Measurements from ENCODE around the gene EXOC4. TPM values are rescaled to one million over a fixed set of nuclear protein-coding genes. Genes with fewer than 3 reads are reported as not detected.

Gene EXOC4
- total RNA-seq, 4 donors from 2014 or later: 30.7 to 62.4 (median 40.4) TPM

- Histone ChIP-seq H3K27me3 (no peaks in the 10 kb centered on the region), H3K4me1 (peaks cover 0 to 14% (median 0%) of the 10 kb centered on the region in 3 donors), H3K27ac (no peak overlapping the region), H3K36me3 (no peaks in the 10 kb centered on the region), H3K4me3 (no peak overlapping the region), H3K9me3 (no peaks in the 10 kb centered on the region)
- no peak for DNase-seq
- TF ChIP-seq POLR2A (IDR thresholded peaks at IDR 0.05): no peak
- WGBS, 2 donors: 28% methylated on average over 3 of the region's 3 CpGs
- intact Hi-C loops (cut with DNase I): no loop called here
Measured at GRCh38 chr7:133365917-133366316, 113.0 kb downstream of the EXOC4 start.

GRCh38 chr7:133367561-133367960 lies 114.7 kb downstream of the EXOC4 start:
- no peak overlapping the region for H3K27ac ChIP-seq

DNA sequence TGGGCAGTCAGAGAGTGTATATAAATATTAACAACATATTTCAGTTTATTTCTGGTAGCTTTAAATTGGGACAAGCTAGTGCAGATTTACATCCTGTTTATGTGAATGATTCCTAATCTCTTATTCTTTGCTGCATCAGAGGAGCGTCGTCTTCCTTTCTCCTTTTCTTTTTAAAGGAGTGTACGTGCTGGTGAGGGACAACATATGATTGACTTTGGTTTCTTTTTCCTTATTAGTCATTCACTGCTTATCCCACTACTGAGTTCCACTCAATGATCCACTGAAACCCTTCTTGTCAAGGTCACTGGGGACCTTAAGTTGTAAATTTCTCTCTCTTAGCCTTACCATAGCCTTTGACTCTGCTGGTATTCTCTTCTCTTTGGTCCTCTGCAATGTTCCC lies 116.3 kb downstream of the EXOC4 start:
- Histone ChIP-seq H3K27me3 (no peaks in the 10 kb centered on the region), H3K4me1 (peaks cover 0 to 14% (median 0%) of the 10 kb centered on the region in 3 donors), H3K4me3 (no peak overlapping the region), H3K27ac (no peak overlapping the region), H3K9me3 (no peaks in the 10 kb centered on the region), H3K36me3 (no peaks in the 10 kb centered on the region)
- WGBS, 2 donors: 87% methylated on average over 3 of the region's 3 CpGs
- no peak for DNase-seq
- intact Hi-C loops (cut with DNase I): no loop called here
- no peak for TF ChIP-seq CTCF (IDR thresholded peaks at IDR 0.05)

More at GRCh38 chr7:133367561-133367960, 114.7 kb downstream of the EXOC4 start:
- H3K4me3 ChIP-seq: no peak overlapping the region
- H3K27me3 ChIP-seq: no peaks in the 10 kb centered on the region
- no peaks in the 10 kb centered on the region for H3K9me3 ChIP-seq
- TF ChIP-seq CTCF (IDR thresholded peaks at IDR 0.05) (no peak), POLR2A (IDR thresholded peaks at IDR 0.05) (no peak)
- no peak for DNase-seq
- intact Hi-C loops (cut with DNase I): no loop called here
- H3K36me3 ChIP-seq: no peaks in the 10 kb centered on the region
- 72 to 87% methylated on average over 3 of the region's 3 CpGs for WGBS, 2 donors
- H3K4me1 ChIP-seq: peaks cover 0 to 14% (median 0%) of the 10 kb centered on the region in 3 donors

DNA sequence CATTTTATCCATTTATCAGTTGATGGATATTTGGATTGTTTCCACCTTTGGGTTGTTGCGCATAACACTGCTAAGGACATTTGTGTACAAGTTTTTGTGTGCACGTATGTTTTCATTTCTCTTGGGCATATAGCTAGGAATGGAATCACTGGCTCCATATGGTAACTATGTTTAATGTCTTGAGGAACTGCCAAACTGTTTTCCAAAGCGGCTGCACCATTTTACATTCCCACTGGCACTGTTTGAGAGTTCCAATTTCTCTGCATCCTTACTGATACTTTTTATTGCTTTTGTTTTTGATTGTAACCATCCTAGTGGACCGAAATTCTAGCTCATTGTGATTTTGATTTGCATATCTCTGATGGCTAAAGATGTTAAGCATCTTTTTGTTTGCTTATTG lies 118.7 kb downstream of the EXOC4 start:
- no peak overlapping the region for H3K27ac ChIP-seq
- H3K4me1 ChIP-seq: no peaks in the 10 kb centered on the region
- H3K4me3 ChIP-seq: no peak overlapping the region
- no peaks in the 10 kb centered on the region for H3K27me3 ChIP-seq
- TF ChIP-seq CTCF (IDR thresholded peaks at IDR 0.05) (no peak), POLR2A (IDR thresholded peaks at IDR 0.05) (no peak)
- no peak for DNase-seq
- H3K36me3 ChIP-seq: peaks cover 0 to 18% (median 0%) of the 10 kb centered on the region in 3 donors
- 96 to 97% methylated on average over 4 of the region's 4 CpGs for WGBS, 2 donors
- H3K9me3 ChIP-seq: no peaks in the 10 kb centered on the region
- intact Hi-C loops (cut with DNase I): no loop called here

- intact Hi-C loops (cut with DNase I): no loop called here
- H3K4me3 ChIP-seq: no peak overlapping the region
- H3K27me3 ChIP-seq: no peaks in the 10 kb centered on the region
- DNase-seq: no peak
- no peak overlapping the region for H3K27ac ChIP-seq
- no peaks in the 10 kb centered on the region for H3K4me1 ChIP-seq
- peaks cover 0 to 24% (median 0%) of the 10 kb centered on the region in 3 donors for H3K36me3 ChIP-seq
- H3K9me3 ChIP-seq: no peaks in the 10 kb centered on the region
- 86 to 100% methylated on average over 1 of the region's 1 CpG for WGBS, 2 donors
- TF ChIP-seq POLR2A (IDR thresholded peaks at IDR 0.05) (no peak), CTCF (IDR thresholded peaks at IDR 0.05) (no peak)
Measured at GRCh38 chr7:133372337-133372736, 119.5 kb downstream of the EXOC4 start.

- H3K36me3 ChIP-seq: peaks cover 0 to 24% (median 0%) of the 10 kb centered on the region in 3 donors
- intact Hi-C loops (cut with DNase I): no loop called here
- no peak overlapping the region for H3K27ac ChIP-seq
- H3K4me1 ChIP-seq: no peaks in the 10 kb centered on the region
- DNase-seq: no peak
- TF ChIP-seq CTCF (IDR thresholded peaks at IDR 0.05) (no peak), POLR2A (IDR thresholded peaks at IDR 0.05) (no peak)
- H3K9me3 ChIP-seq: no peaks in the 10 kb centered on the region
- no peaks in the 10 kb centered on the region for H3K27me3 ChIP-seq
- 90 to 100% methylated on average over 1 of the region's 1 CpG for whole genome bisulfite sequencing, 2 donors
- no peak overlapping the region for H3K4me3 ChIP-seq
Measured at GRCh38 chr7:133376514-133376913, 123.6 kb downstream of the EXOC4 start.
